ENCODE results near the gene PID1. TPM values are rescaled to one million over a fixed set of nuclear protein-coding genes. Genes with fewer than 3 reads are reported as not detected.

PID1 gene
- polyA plus RNA-seq, 1 of the 3 experiments (the other 2 are of a cell fraction), result 0.16 TPM

- Histone ChIP-seq H3F3A (replicated peaks; ENCODE audit: insufficient read depth) (no peaks in the 10 kb centered on the region), H3K9me3 (no peaks in the 10 kb centered on the region), H3K36me3 (replicated peaks in 1 of 2; ENCODE audit: control insufficient read depth in 1 of 2, insufficient read depth in 2 of 2, low read length in 1 of 2) (no peaks in the 10 kb centered on the region), H4K20me1 (ENCODE audit: insufficient read depth) (no peaks in the 10 kb centered on the region), H3K4me2 (no peak overlapping the region), H3K27me3 (ENCODE audit: insufficient read depth) (no peaks in the 10 kb centered on the region), H3K79me2 (ENCODE audit: insufficient read depth) (no peaks in the 10 kb centered on the region), H2AFZ (ENCODE audit: low read depth) (no peak overlapping the region), H3K9ac (no peak overlapping the region), H3K4me1 (ENCODE audit: control insufficient read depth in 1 of 2, insufficient read depth in 2 of 2, low read depth in 1 of 2, low read length in 1 of 2) (no peaks in the 10 kb centered on the region), H3K27ac (ENCODE audit: low read depth in 2 of 2, low read length in 1 of 2) (no peak overlapping the region), H3K4me3 (ENCODE audit: low read depth in 2 of 2, low read length in 1 of 2) (no peak overlapping the region), H3K9me2 (no peaks in the 10 kb centered on the region)
- no peak for DNase-seq
- ChIA-PET CTCF (no interaction called here), POLR2A (no interaction called here)
- TF ChIP-seq YY1 (IDR thresholded peaks at IDR 0.05; ENCODE audit: low read depth), result no peak
- no peak for TF ChIP-seq SMC3 (IDR thresholded peaks at IDR 0.05; ENCODE audit: low read depth, low read length)
- TF ChIP-seq CHD2 (IDR thresholded peaks at IDR 0.05; ENCODE audit: low read length, partially characterized antibody), result no peak
- no peak for TF ChIP-seq JUND (IDR thresholded peaks at IDR 0.05)
- no peak for TF ChIP-seq SIN3A (IDR thresholded peaks at IDR 0.05; ENCODE audit: borderline replicate concordance, low read depth, low read length)
- TF ChIP-seq MEF2A (IDR thresholded peaks at IDR 0.05; ENCODE audit: borderline replicate concordance, low read depth), result no peak
- TF ChIP-seq MXI1 (IDR thresholded peaks at IDR 0.05; ENCODE audit: low read depth, low read length), result no peak
- no peak for TF ChIP-seq CTCF (IDR thresholded peaks at IDR 0.05)
- TF ChIP-seq RXRA (IDR thresholded peaks at IDR 0.05; ENCODE audit: borderline replicate concordance, low read depth), result no peak
- no peak for TF ChIP-seq REST (IDR thresholded peaks at IDR 0.05; ENCODE audit: low read depth, low read length)
- no peak for TF ChIP-seq EZH2phosphoT487 (IDR thresholded peaks at IDR 0.05; ENCODE audit: borderline replicate concordance, low read depth)
- no peak for TF ChIP-seq IRF3 (IDR thresholded peaks at IDR 0.05; ENCODE audit: low read depth, low read length)
- TF ChIP-seq NRF1 (IDR thresholded peaks at IDR 0.05; ENCODE audit: low read depth, low read length), result no peak
- no peak for TF ChIP-seq NFIC (IDR thresholded peaks at IDR 0.05; ENCODE audit: borderline replicate concordance)
- no peak for TF ChIP-seq GATA2 (CRISPR knock-in tag; IDR thresholded peaks at IDR 0.05)
- TF ChIP-seq FOXM1 (IDR thresholded peaks at IDR 0.05; ENCODE audit: low read depth), result no peak
- 8% methylated on average over 4 of the region's 4 CpGs for WGBS (ENCODE audit: low lambda C conversion rate)
Observed at GRCh38 chr2:229254206-229254605, 16.9 kb downstream of the PID1 start.
